ENCODE data around the gene C2CD2L. TPM values are rescaled to one million over a fixed set of nuclear protein-coding genes. Genes with fewer than 3 reads are reported as not detected.

The C2CD2L gene
- total and polyA plus RNA-seq, 2 of the 4 experiments (the other 2 are of a cell fraction) = 2.2 to 8.7 TPM

DNA sequence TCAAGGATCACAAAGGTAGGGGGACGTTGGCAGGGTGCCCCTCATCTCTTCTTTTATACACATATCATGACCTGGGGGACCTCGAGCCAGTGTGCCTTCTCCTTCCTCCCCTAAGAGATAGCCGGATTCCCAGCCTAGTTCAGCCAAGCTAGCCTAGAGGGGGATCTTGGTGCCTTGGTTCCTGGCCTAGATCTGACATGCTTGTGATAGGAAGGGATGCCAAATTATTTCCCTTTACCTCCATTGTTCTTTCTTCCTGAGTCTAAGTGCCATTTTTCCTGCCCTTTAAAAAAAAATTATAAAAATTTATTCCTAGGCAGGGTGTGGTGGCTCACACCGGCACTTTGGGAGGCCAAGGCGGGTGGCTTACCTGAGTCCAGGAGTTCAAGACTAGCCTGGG lies 7.2 kb downstream of the C2CD2L start:
- TF ChIP-seq BHLHE40 (IDR thresholded peaks at IDR 0.05; ENCODE audit: low read depth, low read length) (no peak), CHD1 (IDR thresholded peaks at IDR 0.05; ENCODE audit: low read depth, low read length) (no peak), SMC3 (IDR thresholded peaks at IDR 0.05; ENCODE audit: low read depth, low read length) (no peak), RAD21 (IDR thresholded peaks at IDR 0.05; ENCODE audit: low read length) (no peak), RCOR1 (IDR thresholded peaks at IDR 0.05; ENCODE audit: insufficient replicate concordance, low read length) (no peak), RFX5 (IDR thresholded peaks at IDR 0.05; ENCODE audit: low read depth, low read length) (no peak)
- TF ChIP-seq, protein P1, sequence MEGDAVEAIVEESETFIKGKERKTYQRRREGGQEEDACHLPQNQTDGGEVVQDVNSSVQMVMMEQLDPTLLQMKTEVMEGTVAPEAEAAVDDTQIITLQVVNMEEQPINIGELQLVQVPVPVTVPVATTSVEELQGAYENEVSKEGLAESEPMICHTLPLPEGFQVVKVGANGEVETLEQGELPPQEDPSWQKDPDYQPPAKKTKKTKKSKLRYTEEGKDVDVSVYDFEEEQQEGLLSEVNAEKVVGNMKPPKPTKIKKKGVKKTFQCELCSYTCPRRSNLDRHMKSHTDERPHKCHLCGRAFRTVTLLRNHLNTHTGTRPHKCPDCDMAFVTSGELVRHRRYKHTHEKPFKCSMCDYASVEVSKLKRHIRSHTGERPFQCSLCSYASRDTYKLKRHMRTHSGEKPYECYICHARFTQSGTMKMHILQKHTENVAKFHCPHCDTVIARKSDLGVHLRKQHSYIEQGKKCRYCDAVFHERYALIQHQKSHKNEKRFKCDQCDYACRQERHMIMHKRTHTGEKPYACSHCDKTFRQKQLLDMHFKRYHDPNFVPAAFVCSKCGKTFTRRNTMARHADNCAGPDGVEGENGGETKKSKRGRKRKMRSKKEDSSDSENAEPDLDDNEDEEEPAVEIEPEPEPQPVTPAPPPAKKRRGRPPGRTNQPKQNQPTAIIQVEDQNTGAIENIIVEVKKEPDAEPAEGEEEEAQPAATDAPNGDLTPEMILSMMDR (conservative IDR thresholded peaks at IDR 0.05; ENCODE audit: low read depth, low read length) = no peak
- TF ChIP-seq, protein P2, sequence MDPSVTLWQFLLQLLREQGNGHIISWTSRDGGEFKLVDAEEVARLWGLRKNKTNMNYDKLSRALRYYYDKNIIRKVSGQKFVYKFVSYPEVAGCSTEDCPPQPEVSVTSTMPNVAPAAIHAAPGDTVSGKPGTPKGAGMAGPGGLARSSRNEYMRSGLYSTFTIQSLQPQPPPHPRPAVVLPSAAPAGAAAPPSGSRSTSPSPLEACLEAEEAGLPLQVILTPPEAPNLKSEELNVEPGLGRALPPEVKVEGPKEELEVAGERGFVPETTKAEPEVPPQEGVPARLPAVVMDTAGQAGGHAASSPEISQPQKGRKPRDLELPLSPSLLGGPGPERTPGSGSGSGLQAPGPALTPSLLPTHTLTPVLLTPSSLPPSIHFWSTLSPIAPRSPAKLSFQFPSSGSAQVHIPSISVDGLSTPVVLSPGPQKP (IDR thresholded peaks at IDR 0.05; ENCODE audit: borderline replicate concordance, low read depth, low read length) = no peak
- TF ChIP-seq, protein P3, sequence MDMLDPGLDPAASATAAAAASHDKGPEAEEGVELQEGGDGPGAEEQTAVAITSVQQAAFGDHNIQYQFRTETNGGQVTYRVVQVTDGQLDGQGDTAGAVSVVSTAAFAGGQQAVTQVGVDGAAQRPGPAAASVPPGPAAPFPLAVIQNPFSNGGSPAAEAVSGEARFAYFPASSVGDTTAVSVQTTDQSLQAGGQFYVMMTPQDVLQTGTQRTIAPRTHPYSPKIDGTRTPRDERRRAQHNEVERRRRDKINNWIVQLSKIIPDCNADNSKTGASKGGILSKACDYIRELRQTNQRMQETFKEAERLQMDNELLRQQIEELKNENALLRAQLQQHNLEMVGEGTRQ (IDR thresholded peaks at IDR 0.05; ENCODE audit: low read depth, low read length) = no peak
- no peak overlapping the region for H2BK120ac ChIP-seq (ENCODE audit: low read depth, low read length)
- peaks cover 36% of the 10 kb centered on the region for H3K36me3 ChIP-seq (ENCODE audit: control insufficient read depth, insufficient read depth, low read length)
- DNase-seq (no peak), ATAC-seq (ENCODE audit: low read depth) (no peak)
- no TSS peak for BruUV-seq (replicated peaks)
- H3K9me1 ChIP-seq (ENCODE audit: insufficient read depth, low read length) = no peaks in the 10 kb centered on the region
- no peak overlapping the region for H3K4ac ChIP-seq (ENCODE audit: low read depth, low read length)
- ChIA-PET POLR2A (ENCODE audit: unreplicated experiment) (no interaction called here), CTCF (no interaction called here)
- H3K14ac ChIP-seq (replicated peaks; ENCODE audit: low read depth, low read length) = no peak overlapping the region
- no peak overlapping the region for H2AFZ ChIP-seq (replicated peaks; ENCODE audit: low read length, poor library complexity)
- H3K9ac ChIP-seq (ENCODE audit: low read depth, low read length) = no peak overlapping the region
- no peak overlapping the region for H3K4me3 ChIP-seq (ENCODE audit: insufficient read depth, low read depth, low read length)
- in situ Hi-C loops (cut with MboI; ENCODE audit: low sequenced_read_pairs) (no loop called here), intact Hi-C loops (cut with micrococcal nuclease) (no loop called here), dilution Hi-C loops (cut with HindIII; ENCODE audit: low sequenced_read_pairs, unreplicated experiment) (no loop called here)
- no peak overlapping the region for H2BK15ac ChIP-seq (ENCODE audit: low read depth, low read length)
- H3K27ac ChIP-seq (ENCODE audit: insufficient read depth, low read length) = no peak overlapping the region
- H3K23ac ChIP-seq (ENCODE audit: low read depth, low read length) = no peak overlapping the region
- no peak overlapping the region for H4K91ac ChIP-seq (ENCODE audit: insufficient read depth, low read depth, low read length)
- no peak overlapping the region for H3K4me2 ChIP-seq (ENCODE audit: low read depth, low read length)
- H3K27me3 ChIP-seq (ENCODE audit: control insufficient read depth, insufficient read depth, low read length) = no peaks in the 10 kb centered on the region
- H3K9me3 ChIP-seq (ENCODE audit: control insufficient read depth, insufficient read depth, low read length) = no peaks in the 10 kb centered on the region
- H4K5ac ChIP-seq (ENCODE audit: low read depth, low read length) = no peak overlapping the region
- H3K18ac ChIP-seq (ENCODE audit: low read depth, low read length) = no peak overlapping the region
- no CpG with 5 or more reads among the region's 5 CpGs for WGBS, 2 experiments (ENCODE audit: extremely low coverage in 2 of 2, insufficient read length in 1 of 2)
- H3K4me1 ChIP-seq (ENCODE audit: control insufficient read depth, insufficient read depth, low read length) = no peaks in the 10 kb centered on the region
- H4K8ac ChIP-seq (ENCODE audit: low read depth in 2 of 2, low read length in 2 of 2) = no peak overlapping the region
- H3K79me1 ChIP-seq (ENCODE audit: low read depth in 1 of 2, low read length in 2 of 2) = peaks cover under 1 to 13% of the 10 kb centered on the region in 2 experiments; a peak in 2 of 4 replicates
- no peak overlapping the region for H2AK9ac ChIP-seq (replicated peaks; ENCODE audit: low read depth, low read length, poor library complexity)
- H2BK5ac ChIP-seq (ENCODE audit: low read depth, low read length, poor library complexity, severe bottlenecking) = no peak overlapping the region
- no peak overlapping the region for H2AK5ac ChIP-seq (ENCODE audit: low read depth, low read length)
- no peak overlapping the region for H3K56ac ChIP-seq (ENCODE audit: extremely low read depth, insufficient read depth, low read length)
- no peak overlapping the region for H2BK20ac ChIP-seq (ENCODE audit: low read depth, low read length)
- H4K20me1 ChIP-seq (ENCODE audit: insufficient read depth, low read length) = no peaks in the 10 kb centered on the region
